ENCODE results near the gene ZNF33B. TPM values are rescaled to one million over a fixed set of nuclear protein-coding genes. Genes with fewer than 3 reads are reported as not detected.

ZNF33B gene
- polyA plus RNA-seq, 3 donors: 3.2 to 7.5 (median 3.8) TPM

- DNase-seq: no peak
- Histone ChIP-seq H3K27me3 (ENCODE audit: control insufficient read depth in 2 of 2, insufficient read depth in 2 of 2, low read length in 2 of 2) (no peaks in the 10 kb centered on the region), H3K4me2 (replicated peaks; ENCODE audit: extremely low read depth, low read length, poor library complexity, severe bottlenecking) (no peak overlapping the region), H3K4me1 (ENCODE audit: control insufficient read depth in 1 of 2, insufficient read depth in 2 of 2, low read length in 2 of 2) (no peaks in the 10 kb centered on the region), H3K27ac (ENCODE audit: low read depth in 1 of 2, low read length in 2 of 2) (no peak overlapping the region), H2AFZ (ENCODE audit: insufficient read depth, low read depth, low read length, poor library complexity, severe bottlenecking) (no peak overlapping the region), H3K36me3 (replicated peaks in 1 of 2; ENCODE audit: control insufficient read depth in 1 of 2, insufficient read depth in 2 of 2, low read length in 2 of 2) (peaks cover 4 to 15% of the 10 kb centered on the region in 2 donors), H4K20me1 (ENCODE audit: insufficient read depth, low read length) (no peaks in the 10 kb centered on the region), H3K4me3 (replicated peaks in 1 of 3; ENCODE audit: low read depth in 2 of 3, low read length in 3 of 3) (no peak overlapping the region), H3K9me3 (replicated peaks in 1 of 2; ENCODE audit: control insufficient read depth in 1 of 2, insufficient read depth in 1 of 2, low read length in 2 of 2) (peaks cover 28 to 56% of the 10 kb centered on the region in 2 donors), H3K9ac (ENCODE audit: insufficient read depth, low read length, poor library complexity, severe bottlenecking) (no peak overlapping the region), H3K79me2 (ENCODE audit: insufficient read depth, low read length) (no peaks in the 10 kb centered on the region)
- Mint-ChIP-seq H3K9me3 (peaks cover 30 to 57% (median 42%) of the 10 kb centered on the region in 7 donors), H3K27ac (peak overlapping the region in 1 of 7 donors; percentile 20), H3K4me1 (peaks cover 3% of the 10 kb centered on the region), H3K4me3 (no peak overlapping the region), H3K27me3 (ENCODE audit: low read depth in 3 of 3) (no peaks in the 10 kb centered on the region), H3K36me3 (peaks cover 32 to 52% of the 10 kb centered on the region in 2 donors)
- 97% methylated on average over 3 of the region's 5 CpGs for WGBS (ENCODE audit: insufficient coverage)
- intact Hi-C loops (cut with micrococcal nuclease): no loop called here
- TF ChIP-seq CTCF (IDR thresholded peaks at IDR 0.05): no peak
Observed at GRCh38 chr10:42543840-42544372, 94.5 kb downstream of the ZNF33B start.

Small RNA genes lying within 50 kb of the gene (small RNA-seq; reads per million reads assigned to genes)
- gene AL022345.1 (ENCODE audit: insufficient read length, low read depth) (not detected), gene AL022345.2 (ENCODE audit: insufficient read length, low read depth) (not detected), gene AL022345.3 (ENCODE audit: insufficient read length, low read depth) (not detected), gene FXYD6P1 (ENCODE audit: insufficient read length, low read depth) (not detected), gene RNU6-1170P (ENCODE audit: insufficient read length, low read depth) (not detected)

Other genes with a start within 250 kb of the ZNF33B start
- 1 to 10 TPM; 2.4 to 4.6 (median 2.9) TPM for gene BMS1, start 144.2 kb upstream of the ZNF33B start, polyA plus RNA-seq

Measured in CD14-positive monocyte (primary cell).